H1 (cell line): ENCODE measurements around the gene MRPL41. TPM values are rescaled to one million over a fixed set of nuclear protein-coding genes. Genes with fewer than 3 reads are reported as not detected.

ENCODE experiments used
- CTCF ChIA-PET: fragments of 300-600 bp; sonication (Branson Sonifier 250); formaldehyde crosslinking; loops from one replicate; lab custom pipeline; 2021; ENCODE audit not compliant: partially characterized antibody; lab: Charles Lee
- POLR2A ChIA-PET: fragments of 300-600 bp; sonication (Branson Sonifier 250); formaldehyde crosslinking; loops from one replicate; lab custom pipeline; 2021; ENCODE audit warnings: inconsistent platforms; ENCODE audit not compliant: partially characterized antibody; lab: Charles Lee
- DNase-seq, 2 experiments: peaks; one replicate each; pipeline versions ENCODE4 v3.0.0 to v3.0.0-alpha.2; 2010 to 2022; ENCODE audit warnings: low spot score in 2 of 2, low read depth in 1 of 2, mixed read lengths in 1 of 2
- FAIRE-seq: peaks from 2 replicates; lab custom pipeline; 2011; peaks lifted over from hg19 to GRCh38; lab: Jason Lieb, UNC
- H2AFZ ChIP-seq: 2 replicates; pipeline ENCODE4 v1.8.1; 2012; ENCODE audit warnings: low read length, inconsistent platforms
- H2AK5ac ChIP-seq: 2 replicates; pipeline ENCODE4 v1.6.1; 2013; ENCODE audit warnings: low read depth, low read length
- H2BK120ac ChIP-seq: replicated peaks from 2 replicates; pipeline ENCODE3; 2013; ENCODE audit warnings: low read depth, low read length, inconsistent platforms
- H2BK12ac ChIP-seq: 2 replicates; pipeline ENCODE4 v1.6.1; 2013; ENCODE audit warnings: low read depth, low read length
- H2BK15ac ChIP-seq: 2 replicates; pipeline ENCODE4 v1.6.1; 2013; ENCODE audit warnings: low read length
- H2BK20ac ChIP-seq: 2 replicates; pipeline ENCODE4 v1.6.1; 2013; ENCODE audit warnings: low read length
- H2BK5ac ChIP-seq: 2 replicates; pipeline ENCODE4 v1.6.1; 2013; ENCODE audit warnings: low read depth, low read length
- H3K14ac ChIP-seq: 2 replicates; pipeline ENCODE4 v1.6.1; 2013; ENCODE audit warnings: inconsistent platforms; ENCODE audit not compliant: insufficient read length
- H3K18ac ChIP-seq: 2 replicates; pipeline ENCODE4 v1.6.1; 2013; ENCODE audit warnings: low read length; ENCODE audit errors: extremely low read depth
- H3K23ac ChIP-seq: 2 replicates; pipeline ENCODE4 v1.6.1; 2013; ENCODE audit warnings: inconsistent platforms; ENCODE audit not compliant: insufficient read length
- H3K23me2 ChIP-seq: 2 replicates; pipeline ENCODE4 v1.6.1; 2013; ENCODE audit warnings: low read depth, low read length
- H3K27ac ChIP-seq: 2 replicates; pipeline ENCODE4 v1.6.1; 2011; ENCODE audit warnings: low read depth, low read length, inconsistent platforms
- H3K27me3 ChIP-seq, 4 experiments: replicated peaks in 1 of 4; 1 replicate in 1 of 4; 2 replicates in 3 of 4; pipeline versions ENCODE4 v1.6.1 to v1.8.1; 2011 to 2013; ENCODE audit warnings: low read length in 3 of 4, mild to moderate bottlenecking in 3 of 4, inconsistent platforms in 2 of 4, mixed read lengths in 2 of 4, moderate library complexity in 1 of 4; ENCODE audit not compliant: control insufficient read depth in 3 of 4, insufficient read depth in 3 of 4; ENCODE audit errors: extremely low read depth in 1 of 4
- H3K36me3 ChIP-seq, 4 experiments: 2 replicates each; pipeline versions ENCODE4 v1.6.1 to v1.8.1; 2011 to 2013; ENCODE audit warnings: mild to moderate bottlenecking in 4 of 4, low read length in 3 of 4, moderate library complexity in 2 of 4, control low read depth in 1 of 4, inconsistent platforms in 1 of 4; ENCODE audit not compliant: insufficient read depth in 4 of 4, control insufficient read depth in 2 of 4
- H3K4ac ChIP-seq: replicated peaks from 2 replicates; pipeline ENCODE3; 2013; ENCODE audit warnings: low read length, low read depth, mixed read lengths, inconsistent platforms; ENCODE audit not compliant: insufficient read length
- H3K4me1 ChIP-seq, 4 experiments: replicated peaks in 1 of 4; 1 replicate in 1 of 4; 2 replicates in 3 of 4; pipeline versions ENCODE4 v1.6.1 to v1.8.1; 2011 to 2013; ENCODE audit warnings: low read length in 3 of 4, inconsistent platforms in 2 of 4, mixed read lengths in 1 of 4; ENCODE audit not compliant: insufficient read depth in 4 of 4, control insufficient read depth in 3 of 4
- H3K4me2 ChIP-seq, 2 experiments: 2 replicates each; pipeline versions ENCODE4 v1.6.1 to v1.8.1; 2011 to 2013; ENCODE audit warnings: low read depth in 2 of 2, low read length in 2 of 2, control low read depth in 1 of 2, inconsistent platforms in 1 of 2, mild to moderate bottlenecking in 1 of 2; ENCODE audit not compliant: insufficient read depth in 1 of 2
- H3K4me3 ChIP-seq, 4 experiments: fragments of 200-600, 300-600 bp in 1 of 4; sonication (generic), shearing (Covaris generic), sonication (Bioruptor Twin) in 1 of 4; 2 replicates each; pipeline versions ENCODE4 v1.5.1 to v1.8.1; 2011 to 2016; ENCODE audit warnings: low read length in 4 of 4, low read depth in 3 of 4, control low read depth in 2 of 4, inconsistent platforms in 2 of 4, mild to moderate bottlenecking in 2 of 4, mixed read lengths in 1 of 4, moderate library complexity in 1 of 4; ENCODE audit not compliant: insufficient read depth in 2 of 4; ENCODE audit errors: extremely low read depth in 1 of 4
- H3K56ac ChIP-seq: replicated peaks from 2 replicates; pipeline ENCODE3; 2013; ENCODE audit warnings: low read depth, mild to moderate bottlenecking, mixed read lengths, low read length, inconsistent platforms; ENCODE audit not compliant: insufficient read length
- H3K79me1 ChIP-seq: 2 replicates; pipeline ENCODE4 v1.6.1; 2013; ENCODE audit warnings: low read depth, low read length, control low read depth
- H3K79me2 ChIP-seq, 2 experiments: 2 replicates each; pipeline versions ENCODE4 v1.6.1 to v1.8.1; 2012 to 2013; ENCODE audit warnings: low read length in 2 of 2, mild to moderate bottlenecking in 2 of 2, inconsistent platforms in 1 of 2; ENCODE audit not compliant: insufficient read depth in 2 of 2, control insufficient read depth in 1 of 2
- H3K9ac ChIP-seq, 4 experiments: replicated peaks in 1 of 4; 1 replicate in 1 of 4; 2 replicates in 3 of 4; pipeline versions ENCODE4 v1.6.1 to v1.8.1; 2011 to 2013; ENCODE audit warnings: low read depth in 3 of 4, low read length in 3 of 4, control low read depth in 2 of 4, mild to moderate bottlenecking in 2 of 4, moderate library complexity in 2 of 4, inconsistent platforms in 1 of 4; ENCODE audit errors: extremely low read depth in 1 of 4
- H3K9me3 ChIP-seq, 2 experiments: 2 replicates each; pipeline versions ENCODE4 v1.6.1 to v1.8.1; 2012 to 2013; ENCODE audit warnings: mild to moderate bottlenecking in 2 of 2, moderate library complexity in 2 of 2, control low read depth in 1 of 2, inconsistent platforms in 1 of 2, low read depth in 1 of 2, low read length in 1 of 2, mixed read lengths in 1 of 2; ENCODE audit not compliant: insufficient read depth in 2 of 2
- H4K20me1 ChIP-seq, 2 experiments: replicated peaks in 1 of 2; 2 replicates each; pipeline versions ENCODE3 to v1.8.1; 2011 to 2013; ENCODE audit warnings: inconsistent platforms in 2 of 2, low read length in 2 of 2, mild to moderate bottlenecking in 1 of 2; ENCODE audit not compliant: insufficient read depth in 2 of 2, control insufficient read depth in 1 of 2
- H4K5ac ChIP-seq: 2 replicates; pipeline ENCODE4 v1.6.1; 2013; ENCODE audit warnings: low read length, low read depth, mixed read lengths, inconsistent platforms; ENCODE audit not compliant: insufficient read length
- H4K8ac ChIP-seq: 2 replicates; pipeline ENCODE4 v1.8.0; 2013; ENCODE audit warnings: mild to moderate bottlenecking, moderate library complexity, low read length, inconsistent platforms; ENCODE audit not compliant: insufficient read depth; ENCODE audit errors: extremely low read depth
- H4K91ac ChIP-seq: replicated peaks from 2 replicates; pipeline ENCODE3; 2013; ENCODE audit warnings: low read length, mixed read lengths, inconsistent platforms; ENCODE audit not compliant: insufficient read length
- RXRA ChIP-seq: IDR thresholded peaks from 2 replicates; pipeline ENCODE4 v1.6.1; 2011; ENCODE audit warnings: low read depth, mild to moderate bottlenecking, low read length, moderate library complexity; ENCODE audit not compliant: insufficient read depth
- WGBS, 2 experiments: shearing (Covaris generic) in 1 of 2; methylation state at CpG; one replicate each; pipeline versions ENCODE4 v1.1.6 to v1.1.7; 2013 to 2015; ENCODE audit warnings: low lambda C conversion rate in 2 of 2, mixed read lengths in 2 of 2, inconsistent platforms in 1 of 2, low coverage in 1 of 2, missing lambda C conversion rate in 1 of 2; ENCODE audit not compliant: insufficient replicate concordance in 2 of 2, insufficient coverage in 1 of 2, insufficient read length in 1 of 2; ENCODE audit errors: extremely low coverage in 1 of 2, missing lambda C conversion rate in 1 of 2; 5-methylcytosine and 5-hydroxymethylcytosine counted together
- polyA plus RNA-seq, 7 experiments: library from polyadenylated mRNA; depleted of rRNA in 3 of 7; stranded (reverse) in 5 of 7; unstranded in 2 of 7; fragments of >200 nt in 5 of 7; fragments of 200-250 nt in 2 of 7; gene quantifications; 1 replicate in 5 of 7; 2 replicates in 1 of 7; 4 replicates in 1 of 7; pipeline versions ENCODE4 v1.2.1 to v1.2.3, GENCODE V29; 2011 to 2013; ENCODE audit warnings: missing spikeins in 2 of 7, mixed read lengths in 2 of 7
- total RNA-seq: library from RNA; stranded (reverse); fragmentation: NEBNext Ultra II Directional; extraction: Animal tissue kit (Norgen Biotek cat#: 25700); gene quantifications from 2 replicates; pipeline ENCODE4 v1.2.1, GENCODE V29; 2021
- TF ChIP-seq, protein P1 (sequence below), 3 experiments: IDR thresholded peaks; 1 replicate in 2 of 3; 2 replicates in 1 of 3; pipeline versions ENCODE4 v1.5.1 to v1.6.1; 2011; ENCODE audit warnings: low read length in 3 of 3, mild to moderate bottlenecking in 3 of 3, inconsistent platforms in 2 of 3, low read depth in 1 of 3, moderate library complexity in 1 of 3; ENCODE audit not compliant: insufficient read depth in 1 of 3; ENCODE audit errors: control extremely low read depth in 1 of 3

MRPL41 gene
- total and polyA plus RNA-seq, 2 of the 8 experiments (the other 6 are each of a cell fraction or from before 2014, with no cell fraction given) = 47.2 to 58.1 TPM

DNA sequence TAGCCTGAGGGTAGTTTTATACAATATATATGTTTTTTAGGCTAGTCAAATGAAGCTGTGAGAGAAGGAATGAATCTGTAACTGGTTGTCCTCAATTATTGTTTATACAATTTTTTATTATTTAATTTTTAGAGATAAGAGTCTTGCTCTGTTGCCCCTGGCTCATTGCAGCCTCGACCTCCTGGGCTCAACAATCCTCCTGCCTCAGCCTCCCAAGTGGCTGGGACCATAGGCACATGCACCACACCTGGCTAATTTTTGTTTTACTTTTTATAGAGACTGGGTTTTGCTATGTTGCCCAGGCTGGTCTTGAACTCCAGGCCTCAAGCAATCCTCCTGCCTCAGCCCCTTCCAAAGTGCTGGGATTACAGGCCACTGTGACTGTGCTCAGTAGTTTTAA lies 2.7 kb downstream of the MRPL41 start:
- H3K4me3 ChIP-seq = no peak overlapping the region
- POLR2A ChIA-PET = interaction anchor here (1.4 to 2.8 kb wide), 3 partner anchors 19 to 24 kb away, joined by 4 to 16 read pairs (median 14); partner anchors contain the start of gene DPH7
- no peak for FAIRE-seq
- TF ChIP-seq, protein P1, sequence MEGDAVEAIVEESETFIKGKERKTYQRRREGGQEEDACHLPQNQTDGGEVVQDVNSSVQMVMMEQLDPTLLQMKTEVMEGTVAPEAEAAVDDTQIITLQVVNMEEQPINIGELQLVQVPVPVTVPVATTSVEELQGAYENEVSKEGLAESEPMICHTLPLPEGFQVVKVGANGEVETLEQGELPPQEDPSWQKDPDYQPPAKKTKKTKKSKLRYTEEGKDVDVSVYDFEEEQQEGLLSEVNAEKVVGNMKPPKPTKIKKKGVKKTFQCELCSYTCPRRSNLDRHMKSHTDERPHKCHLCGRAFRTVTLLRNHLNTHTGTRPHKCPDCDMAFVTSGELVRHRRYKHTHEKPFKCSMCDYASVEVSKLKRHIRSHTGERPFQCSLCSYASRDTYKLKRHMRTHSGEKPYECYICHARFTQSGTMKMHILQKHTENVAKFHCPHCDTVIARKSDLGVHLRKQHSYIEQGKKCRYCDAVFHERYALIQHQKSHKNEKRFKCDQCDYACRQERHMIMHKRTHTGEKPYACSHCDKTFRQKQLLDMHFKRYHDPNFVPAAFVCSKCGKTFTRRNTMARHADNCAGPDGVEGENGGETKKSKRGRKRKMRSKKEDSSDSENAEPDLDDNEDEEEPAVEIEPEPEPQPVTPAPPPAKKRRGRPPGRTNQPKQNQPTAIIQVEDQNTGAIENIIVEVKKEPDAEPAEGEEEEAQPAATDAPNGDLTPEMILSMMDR (IDR thresholded peaks at IDR 0.05; ENCODE audit: control extremely low read depth in 1 of 3, insufficient read depth in 1 of 3, low read depth in 1 of 3, low read length in 3 of 3) = no peak
- no peak for TF ChIP-seq RXRA

More for the DNA sequence above, 2.7 kb downstream of the MRPL41 start:
- DNase-seq = no peak
- no peak overlapping the region for H3K14ac ChIP-seq
- no peak overlapping the region for H2AFZ ChIP-seq
- peaks cover 7 to 28% (median 11%) of the 10 kb centered on the region in 4 experiments; a peak in 6 of 8 replicates for H3K36me3 ChIP-seq
- no peak overlapping the region for H2BK120ac ChIP-seq
- no peak overlapping the region for H2BK5ac ChIP-seq
- H2BK15ac ChIP-seq = no peak overlapping the region
- no peak overlapping the region for H2BK12ac ChIP-seq
- no peak overlapping the region for H3K4me2 ChIP-seq
- H3K23me2 ChIP-seq = peaks cover 7% of the 10 kb centered on the region; the same call in 1 of the 2 replicates
- no peak overlapping the region for H3K23ac ChIP-seq
- H3K27me3 ChIP-seq = no peaks in the 10 kb centered on the region
- H3K4me1 ChIP-seq = peaks cover 0 to 7% (median 1%) of the 10 kb centered on the region in 4 experiments; a peak in 3 of 7 replicates
- CTCF ChIA-PET = interaction anchor here (0.6 kb wide), 3 partner anchors 95 to 494 kb away, joined by 3 to 6 read pairs (median 4); no protein-coding TSS in a partner anchor
- H3K79me1 ChIP-seq = peaks cover 5% of the 10 kb centered on the region; the same call in 1 of the 2 replicates
- no peak overlapping the region for H3K56ac ChIP-seq
- 79% methylated on average over 1 of the region's 1 CpG; no CpG with 5 or more reads in 1 of the 2 experiments for WGBS, 2 experiments
- no peak overlapping the region for H2AK5ac ChIP-seq
- no peak overlapping the region for H4K91ac ChIP-seq
- H3K18ac ChIP-seq = no peak overlapping the region
- no peaks in the 10 kb centered on the region for H3K79me2 ChIP-seq
- peaks cover 4 to 8% of the 10 kb centered on the region in 2 experiments for H4K20me1 ChIP-seq
- no peak overlapping the region for H3K27ac ChIP-seq
- H2BK20ac ChIP-seq = no peak overlapping the region
- H4K8ac ChIP-seq = no peak overlapping the region
- H3K9me3 ChIP-seq = no peaks in the 10 kb centered on the region
- no peak overlapping the region for H4K5ac ChIP-seq
- no peak overlapping the region for H3K9ac ChIP-seq
- no peak overlapping the region for H3K4ac ChIP-seq
